C4-2B (cell line): ENCODE measurements around the gene HECW1.

Source experiments
- H3K27ac ChIP-seq: fragments of 450-650 bp; 2 replicates; pipeline ENCODE4 v1.5.1; 2017
- ZFX ChIP-seq: fragments of 450-650 bp; IDR thresholded peaks from 2 replicates; pipeline ENCODE4 v1.6.1; 2017
- TF ChIP-seq, protein P1 (sequence below): fragments of 450-650 bp; conservative IDR thresholded peaks from 2 replicates; pipeline ENCODE4 v1.5.1; 2017; ENCODE audit warnings: mild to moderate bottlenecking

HECW1 gene

DNA sequence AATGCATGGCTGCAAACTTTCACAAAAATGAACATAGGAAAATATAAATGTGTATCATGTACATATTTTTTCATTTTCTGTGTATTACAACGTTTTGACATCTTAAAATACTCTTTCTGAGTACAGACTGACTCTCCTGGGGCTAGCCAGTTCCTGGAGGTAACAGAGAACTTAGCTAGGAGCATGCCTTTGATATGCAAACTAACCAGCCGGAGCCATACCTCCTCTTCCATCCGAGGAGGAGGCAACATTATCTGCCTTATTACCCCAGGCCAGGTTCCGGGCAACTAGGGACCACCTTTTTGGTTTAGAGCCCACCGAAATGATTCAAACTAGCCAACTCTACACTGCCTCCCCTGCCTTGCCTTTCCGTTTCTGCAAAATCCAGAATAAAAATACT is 33.7 kb upstream of the HECW1 start:
- H3K27ac ChIP-seq = no peak overlapping the region
- no peak for TF ChIP-seq ZFX
- TF ChIP-seq, protein P1, sequence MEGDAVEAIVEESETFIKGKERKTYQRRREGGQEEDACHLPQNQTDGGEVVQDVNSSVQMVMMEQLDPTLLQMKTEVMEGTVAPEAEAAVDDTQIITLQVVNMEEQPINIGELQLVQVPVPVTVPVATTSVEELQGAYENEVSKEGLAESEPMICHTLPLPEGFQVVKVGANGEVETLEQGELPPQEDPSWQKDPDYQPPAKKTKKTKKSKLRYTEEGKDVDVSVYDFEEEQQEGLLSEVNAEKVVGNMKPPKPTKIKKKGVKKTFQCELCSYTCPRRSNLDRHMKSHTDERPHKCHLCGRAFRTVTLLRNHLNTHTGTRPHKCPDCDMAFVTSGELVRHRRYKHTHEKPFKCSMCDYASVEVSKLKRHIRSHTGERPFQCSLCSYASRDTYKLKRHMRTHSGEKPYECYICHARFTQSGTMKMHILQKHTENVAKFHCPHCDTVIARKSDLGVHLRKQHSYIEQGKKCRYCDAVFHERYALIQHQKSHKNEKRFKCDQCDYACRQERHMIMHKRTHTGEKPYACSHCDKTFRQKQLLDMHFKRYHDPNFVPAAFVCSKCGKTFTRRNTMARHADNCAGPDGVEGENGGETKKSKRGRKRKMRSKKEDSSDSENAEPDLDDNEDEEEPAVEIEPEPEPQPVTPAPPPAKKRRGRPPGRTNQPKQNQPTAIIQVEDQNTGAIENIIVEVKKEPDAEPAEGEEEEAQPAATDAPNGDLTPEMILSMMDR = no peak

DNA sequence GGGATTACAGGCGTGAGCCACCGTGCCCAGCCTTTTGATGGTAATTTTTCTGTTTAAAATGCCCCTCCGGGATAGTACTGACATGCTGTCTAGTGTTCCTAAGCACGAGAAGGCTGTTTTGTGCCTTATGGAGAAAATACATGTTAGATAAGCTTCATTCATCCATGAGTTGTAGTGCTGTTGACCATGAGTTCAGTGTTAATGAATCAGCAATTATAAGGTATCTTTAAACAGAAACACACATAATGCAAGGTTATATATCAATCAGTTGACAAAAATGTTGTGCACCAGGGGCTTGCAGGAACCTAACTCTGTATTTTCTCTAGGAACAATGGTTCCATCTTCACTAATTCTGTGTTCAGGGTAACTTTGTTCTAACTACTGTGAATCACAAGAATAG is 30.8 kb upstream of the HECW1 start:
- no peak overlapping the region for H3K27ac ChIP-seq
- no peak for TF ChIP-seq ZFX
- TF ChIP-seq, protein P1 = no peak

DNA sequence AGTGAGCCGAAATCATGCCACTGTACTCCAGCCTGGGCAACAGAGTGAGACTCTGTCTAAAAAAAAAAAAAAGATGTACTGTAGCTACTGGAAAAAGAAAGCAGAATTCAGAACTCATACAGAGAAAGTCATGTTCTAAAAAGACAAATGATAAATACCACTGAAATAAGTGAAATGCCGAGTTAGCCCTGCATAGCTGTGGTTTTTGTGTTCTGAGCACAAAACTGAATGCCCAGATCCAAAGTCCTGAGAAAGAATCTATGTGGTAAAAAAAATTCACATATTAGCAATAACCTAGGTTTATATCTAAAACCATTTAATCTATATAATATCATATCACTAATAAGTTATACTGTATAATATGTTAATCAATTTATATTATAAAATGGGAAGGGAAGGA is 29.3 kb upstream of the HECW1 start:
- no peak for TF ChIP-seq ZFX
- TF ChIP-seq, protein P1 = no peak
- H3K27ac ChIP-seq = no peak overlapping the region

DNA sequence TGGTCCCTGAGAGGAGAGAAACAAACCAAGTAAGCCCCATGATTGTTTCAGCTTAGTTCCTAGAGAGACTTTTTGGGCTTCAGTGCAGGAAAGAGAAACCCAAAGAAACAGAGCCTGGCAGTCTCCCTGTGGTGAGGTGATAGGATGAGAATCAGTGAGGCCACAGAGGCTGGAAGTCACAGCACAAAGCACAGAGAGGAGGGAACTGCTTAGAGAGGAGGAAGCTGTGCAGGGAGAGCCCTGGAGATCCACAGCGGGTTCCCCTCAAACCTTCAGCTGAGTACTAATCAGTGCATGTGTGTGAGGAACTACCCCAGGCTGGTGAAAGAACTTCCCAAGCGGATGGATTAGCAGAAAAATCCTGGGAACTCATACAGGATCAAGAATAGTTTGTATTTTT is 27.4 kb upstream of the HECW1 start:
- no peak overlapping the region for H3K27ac ChIP-seq
- TF ChIP-seq, protein P1 = no peak
- no peak for TF ChIP-seq ZFX

DNA sequence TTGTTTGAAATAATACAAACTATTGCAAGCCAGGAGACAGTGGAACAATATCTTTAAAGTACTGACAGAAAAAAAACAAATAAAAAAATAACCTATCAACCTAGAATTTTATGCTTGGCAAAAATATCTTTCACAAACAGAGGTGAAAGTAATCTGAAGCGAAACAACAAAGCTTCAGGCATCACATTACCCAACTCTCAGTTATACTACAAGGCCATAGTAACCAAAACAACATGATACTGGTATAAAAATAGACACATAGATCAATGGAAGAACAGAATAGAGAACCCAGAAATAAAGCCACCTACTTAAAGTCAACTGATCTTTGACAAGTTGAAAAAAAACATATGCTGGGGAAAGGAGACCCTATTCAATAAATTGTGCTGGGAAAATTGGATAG is 26.5 kb upstream of the HECW1 start:
- no peak overlapping the region for H3K27ac ChIP-seq

DNA sequence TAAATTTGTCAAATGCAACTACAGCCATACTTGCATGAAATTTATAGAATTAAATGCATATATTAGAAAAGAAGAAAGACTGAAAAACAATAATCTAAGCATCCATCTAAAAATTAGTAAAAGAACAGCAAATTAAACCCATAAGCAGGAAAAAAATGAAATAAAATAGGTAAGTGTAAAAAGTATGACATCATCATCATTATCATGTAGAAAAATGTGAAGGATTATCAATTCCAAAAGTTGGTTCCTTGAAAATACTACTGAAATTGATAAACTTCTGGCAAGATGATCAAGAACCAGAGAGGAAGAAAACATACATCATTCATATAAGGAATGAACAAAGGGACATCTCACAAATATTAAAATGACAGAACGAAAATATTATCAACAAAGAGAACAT is 19.6 kb upstream of the HECW1 start:
- no peak for TF ChIP-seq ZFX
- TF ChIP-seq, protein P1 = no peak

More for the DNA sequence above, 26.5 kb upstream of the HECW1 start:
- no peak for TF ChIP-seq ZFX
- TF ChIP-seq, protein P1 = no peak

DNA sequence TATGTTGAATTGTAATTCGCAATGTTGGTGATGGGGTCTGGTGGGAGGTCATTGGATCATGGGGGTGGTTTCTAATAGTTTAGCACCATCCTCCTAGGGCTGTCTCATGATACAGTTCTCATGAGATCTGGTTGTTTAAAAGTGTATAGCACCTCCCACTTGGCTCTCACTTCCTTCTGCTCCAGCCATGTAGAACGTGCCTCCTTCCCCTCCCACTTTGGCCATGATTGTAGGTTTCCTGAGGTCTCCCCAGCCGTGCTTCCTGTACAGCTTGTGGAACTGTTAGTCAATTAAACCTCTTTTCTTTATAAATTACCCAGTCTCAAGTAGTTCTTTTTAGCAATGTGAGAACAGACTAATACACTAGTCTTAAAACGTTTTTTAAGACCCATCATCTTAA is 15.6 kb upstream of the HECW1 start:
- TF ChIP-seq, protein P1 = no peak
- TF ChIP-seq ZFX = no peak
- no peak overlapping the region for H3K27ac ChIP-seq

More for the DNA sequence above, 19.6 kb upstream of the HECW1 start:
- H3K27ac ChIP-seq = no peak overlapping the region
